OCI-LY7 (cell line): ENCODE results near the gene PDGFRA. TPM values are rescaled to one million over a fixed set of nuclear protein-coding genes. Genes with fewer than 3 reads are reported as not detected.
"Not testable (repeated sequence)": the region's sequence is repeated elsewhere in the genome, so short reads cannot be mapped to it uniquely, and the experiment has no call there.

Experiments
- BruUV-seq: library from RNA; stranded (reverse); fragments of 400-500 nt; replicated peaks from 2 replicates; lab custom pipeline; 2021; lab: Mats Ljungman, UMichigan
- CTCF ChIA-PET: fragments of 300-600 bp; sonication (Branson Sonifier 250); formaldehyde crosslinking; loops from one replicate; lab custom pipeline; 2022; ENCODE audit warnings: antibody characterized with exemption; ENCODE audit not compliant: unreplicated experiment; lab: Charles Lee
- POLR2A ChIA-PET: fragments of 300-600 bp; sonication (Branson Sonifier 250); formaldehyde crosslinking; loops from one replicate; lab custom pipeline; 2022; ENCODE audit warnings: antibody characterized with exemption; lab: Charles Lee
- DNase-seq: peaks from one replicate; pipeline ENCODE4 v3.0.0-alpha.2; 2015; ENCODE audit warnings: low spot score
- H2AFZ ChIP-seq: fragments of 200-600 bp; sonication (generic), shearing (Covaris generic); 2 replicates; pipeline ENCODE4 v1.6.1; 2014; ENCODE audit warnings: mild to moderate bottlenecking, antibody characterized with exemption, low read length, moderate library complexity
- H3K27ac ChIP-seq: fragments of 200-600 bp; sonication (generic); 2 replicates; pipeline ENCODE4 v1.5.1; 2014; ENCODE audit warnings: mixed run types, low read depth, mild to moderate bottlenecking, moderate library complexity, low read length, inconsistent platforms; ENCODE audit not compliant: poor library complexity, severe bottlenecking
- H3K36me3 ChIP-seq: fragments of 200-600 bp; sonication (generic); 2 replicates; pipeline ENCODE4 v1.6.1; 2014; ENCODE audit warnings: mild to moderate bottlenecking, antibody characterized with exemption, low read length, moderate library complexity, mixed read lengths; ENCODE audit not compliant: insufficient read depth
- H3K4me1 ChIP-seq: fragments of 200-600 bp; sonication (generic); 2 replicates; pipeline ENCODE4 v1.5.1; 2014; ENCODE audit warnings: mild to moderate bottlenecking, low read length; ENCODE audit not compliant: insufficient read depth, poor library complexity, severe bottlenecking
- H3K4me2 ChIP-seq: fragments of 200-600 bp; sonication (generic); 2 replicates; pipeline ENCODE4 v1.6.1; 2014; ENCODE audit warnings: mild to moderate bottlenecking, low read length
- H3K4me3 ChIP-seq: fragments of 200-600 bp; sonication (generic); 2 replicates; pipeline ENCODE4 v1.5.1; 2014; ENCODE audit warnings: mild to moderate bottlenecking, low read depth, low read length; ENCODE audit not compliant: poor library complexity, severe bottlenecking
- H3K79me2 ChIP-seq: fragments of 200-600 bp; sonication (generic); 2 replicates; pipeline ENCODE4 v1.6.1; 2016; ENCODE audit warnings: low read depth, mild to moderate bottlenecking, low read length, moderate library complexity, mixed read lengths; ENCODE audit not compliant: insufficient read depth
- H3K9me2 ChIP-seq: fragments of 200-600 bp; sonication (generic); 2 replicates; pipeline ENCODE4 v1.6.1; 2016; ENCODE audit warnings: mild to moderate bottlenecking, low read length, mixed read lengths; ENCODE audit not compliant: insufficient read depth
- H3K9me3 ChIP-seq: fragments of 200-600 bp; sonication (generic); 2 replicates; pipeline ENCODE4 v1.6.1; 2014; ENCODE audit warnings: mild to moderate bottlenecking, mixed run types, low read length, mixed read lengths
- H4K20me1 ChIP-seq: fragments of 200-600 bp; sonication (generic); 2 replicates; pipeline ENCODE4 v1.6.1; 2014; ENCODE audit warnings: mild to moderate bottlenecking, antibody characterized with exemption, low read length, moderate library complexity, mixed read lengths; ENCODE audit not compliant: insufficient read depth
- EZH2phosphoT487 ChIP-seq: fragments of 200-600 bp; sonication (generic); IDR thresholded peaks from 2 replicates; pipeline ENCODE4 v1.6.1; 2018; ENCODE audit warnings: low read depth, borderline replicate concordance, mild to moderate bottlenecking, mixed run types, antibody characterized with exemption, low read length, moderate library complexity, mixed read lengths
- intact Hi-C: fragments of 100-400 bp; cut with micrococcal nuclease; formaldehyde crosslinking; loops from one replicate; pipeline ENCODE4 v1.10.0; 2022; ENCODE audit not compliant: unreplicated experiment
- total RNA-seq, 2 experiments: library from RNA; depleted of rRNA in 1 of 2; stranded (reverse); fragments of >200 nt in 1 of 2; shearing (Covaris generic) in 1 of 2; gene quantifications; 2 replicates each; pipeline ENCODE4 v1.2.3, GENCODE V29; 2014 to 2022
- TF ChIP-seq, protein P1 (sequence below): fragments of 200-600 bp; sonication (generic); conservative IDR thresholded peaks from 2 replicates; pipeline ENCODE4 v1.5.1; 2014; ENCODE audit warnings: mild to moderate bottlenecking, antibody characterized with exemption, low read length, moderate library complexity, mixed read lengths

The PDGFRA gene
- total RNA-seq, 2 experiments from 2014 or later: not detected

GRCh38 chr4:54332542-54332941, 103.4 kb downstream of the PDGFRA start:
- Histone ChIP-seq H3K27ac (no peak overlapping the region), H3K4me3 (no peak overlapping the region), H4K20me1 (no peaks in the 10 kb centered on the region), H3K9me2 (no peaks in the 10 kb centered on the region), H3K4me2 (no peak overlapping the region), H2AFZ (no peak overlapping the region), H3K9me3 (no peaks in the 10 kb centered on the region), H3K79me2 (no peaks in the 10 kb centered on the region), H3K4me1 (no peaks in the 10 kb centered on the region), H3K36me3 (no peaks in the 10 kb centered on the region)
- ChIA-PET CTCF (no interaction called here), POLR2A (interaction anchor here (0.6 to 0.7 kb wide), 2 partner anchors 52 to 930 kb away, joined by 3 read pairs; no protein-coding TSS in a partner anchor)
- TF ChIP-seq EZH2phosphoT487: no peak
- TF ChIP-seq, protein P1, sequence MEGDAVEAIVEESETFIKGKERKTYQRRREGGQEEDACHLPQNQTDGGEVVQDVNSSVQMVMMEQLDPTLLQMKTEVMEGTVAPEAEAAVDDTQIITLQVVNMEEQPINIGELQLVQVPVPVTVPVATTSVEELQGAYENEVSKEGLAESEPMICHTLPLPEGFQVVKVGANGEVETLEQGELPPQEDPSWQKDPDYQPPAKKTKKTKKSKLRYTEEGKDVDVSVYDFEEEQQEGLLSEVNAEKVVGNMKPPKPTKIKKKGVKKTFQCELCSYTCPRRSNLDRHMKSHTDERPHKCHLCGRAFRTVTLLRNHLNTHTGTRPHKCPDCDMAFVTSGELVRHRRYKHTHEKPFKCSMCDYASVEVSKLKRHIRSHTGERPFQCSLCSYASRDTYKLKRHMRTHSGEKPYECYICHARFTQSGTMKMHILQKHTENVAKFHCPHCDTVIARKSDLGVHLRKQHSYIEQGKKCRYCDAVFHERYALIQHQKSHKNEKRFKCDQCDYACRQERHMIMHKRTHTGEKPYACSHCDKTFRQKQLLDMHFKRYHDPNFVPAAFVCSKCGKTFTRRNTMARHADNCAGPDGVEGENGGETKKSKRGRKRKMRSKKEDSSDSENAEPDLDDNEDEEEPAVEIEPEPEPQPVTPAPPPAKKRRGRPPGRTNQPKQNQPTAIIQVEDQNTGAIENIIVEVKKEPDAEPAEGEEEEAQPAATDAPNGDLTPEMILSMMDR: no peak
- no peak for DNase-seq
- intact Hi-C loops: no loop called here
- no TSS peak for BruUV-seq

DNA sequence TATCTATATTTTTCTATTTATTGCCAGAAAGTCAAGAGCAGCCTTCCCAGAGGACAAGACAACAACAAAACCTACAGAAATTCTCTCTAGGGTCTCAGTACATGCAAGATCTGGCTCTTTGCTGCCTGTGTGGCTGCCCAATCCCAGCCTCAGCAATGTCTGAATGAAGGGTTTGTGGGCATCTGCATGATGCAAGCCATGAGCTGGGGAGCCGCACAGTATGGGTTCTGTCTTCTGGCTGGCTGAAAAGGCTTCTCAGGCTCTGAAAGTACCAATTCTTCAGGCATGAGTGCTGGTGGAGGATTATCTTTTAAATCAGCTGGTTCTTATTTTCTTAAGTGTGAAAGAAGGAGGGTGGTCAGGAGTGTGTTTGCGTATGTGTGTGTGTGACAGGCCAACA, 104.6 kb downstream of the PDGFRA start:
- Histone ChIP-seq H3K4me3 (no peak overlapping the region), H3K4me2 (no peak overlapping the region), H3K9me3 (no peaks in the 10 kb centered on the region), H3K36me3 (no peaks in the 10 kb centered on the region), H3K9me2 (no peaks in the 10 kb centered on the region), H4K20me1 (no peaks in the 10 kb centered on the region), H3K79me2 (no peaks in the 10 kb centered on the region), H3K27ac (no peak overlapping the region), H2AFZ (no peak overlapping the region), H3K4me1 (no peaks in the 10 kb centered on the region)
- intact Hi-C loops: no loop called here
- ChIA-PET POLR2A (interaction anchor here (0.7 to 0.9 kb wide), 2 partner anchors 57 to 454 kb away, joined by 3 read pairs; no protein-coding TSS in a partner anchor), CTCF (no interaction called here)
- BruUV-seq: no TSS peak
- DNase-seq: no peak
- no peak for TF ChIP-seq EZH2phosphoT487

GRCh38 chr4:54334769-54335168, 105.7 kb downstream of the PDGFRA start:
- H3K36me3 ChIP-seq, H3K4me2 ChIP-seq, H3K79me2 ChIP-seq, CTCF ChIA-PET, H3K27ac ChIP-seq, H3K9me2 ChIP-seq, POLR2A ChIA-PET, H3K4me3 ChIP-seq, H2AFZ ChIP-seq, H3K9me3 ChIP-seq, H3K4me1 ChIP-seq, H4K20me1 ChIP-seq, BruUV-seq, DNase-seq, intact Hi-C loops: not testable (repeated sequence)

DNA sequence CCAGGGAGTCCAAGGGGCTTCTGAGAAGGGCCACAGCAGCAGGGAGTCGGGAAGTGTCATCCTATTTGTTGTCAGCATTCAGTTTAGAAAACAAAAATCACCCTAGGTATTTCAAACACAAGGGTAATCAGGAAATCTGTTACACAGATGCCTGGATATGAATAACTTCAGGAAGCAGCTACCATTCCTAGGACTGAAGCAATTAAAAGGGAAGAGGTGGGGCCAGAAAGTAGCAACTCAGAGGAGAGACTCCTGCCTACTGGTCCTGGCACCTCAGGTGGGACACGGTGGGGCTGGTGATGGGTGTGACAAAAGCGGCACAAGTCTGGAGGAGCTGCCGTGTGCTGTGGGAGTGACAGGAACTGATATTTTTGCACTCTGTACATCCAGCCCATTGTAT, 107.9 kb downstream of the PDGFRA start:
- H3K36me3 ChIP-seq: no peaks in the 10 kb centered on the region
- DNase-seq: no peak
- no peak overlapping the region for H3K4me2 ChIP-seq
- TF ChIP-seq EZH2phosphoT487: no peak
- TF ChIP-seq, protein P1: no peak
- no peaks in the 10 kb centered on the region for H3K9me3 ChIP-seq
- BruUV-seq: no TSS peak
- H2AFZ ChIP-seq: no peak overlapping the region
- POLR2A ChIA-PET: no interaction called here
- intact Hi-C loops: no loop called here
- no peaks in the 10 kb centered on the region for H3K4me1 ChIP-seq
- CTCF ChIA-PET: no interaction called here
- H3K27ac ChIP-seq: no peak overlapping the region
- no peaks in the 10 kb centered on the region for H3K79me2 ChIP-seq
- H3K9me2 ChIP-seq: no peaks in the 10 kb centered on the region
- H4K20me1 ChIP-seq: no peaks in the 10 kb centered on the region
- H3K4me3 ChIP-seq: no peak overlapping the region

GRCh38 chr4:54342067-54342466, 113.0 kb downstream of the PDGFRA start:
- intact Hi-C loops, H3K9me3 ChIP-seq, BruUV-seq, H3K4me3 ChIP-seq, H3K27ac ChIP-seq, H3K4me1 ChIP-seq, H3K9me2 ChIP-seq, H3K4me2 ChIP-seq, POLR2A ChIA-PET, H3K36me3 ChIP-seq, H3K79me2 ChIP-seq, H4K20me1 ChIP-seq, H2AFZ ChIP-seq, DNase-seq, CTCF ChIA-PET: not testable (repeated sequence)
